Fibroblast of lung (primary cell): ENCODE data around the gene SMIM45.

Experiments
- CTCF ChIP-seq, 2 donors: IDR thresholded peaks in 1 of 2; conservative IDR thresholded peaks in 1 of 2; 1 replicate in 1 of 2; 2 replicates in 1 of 2; pipeline ENCODE4 v1.5.1; 2011 to 2012; ENCODE audit warnings: low read length in 2 of 2, control low read depth in 1 of 2, inconsistent platforms in 1 of 2, low read depth in 1 of 2, mild to moderate bottlenecking in 1 of 2
- EZH2 ChIP-seq: IDR thresholded peaks from 2 replicates; pipeline ENCODE4 v1.5.1; 2012; ENCODE audit warnings: low read length, control low read depth, mild to moderate bottlenecking; ENCODE audit errors: missing control alignments

GRCh38 chr22:41948142-41948541 is 3.8 kb upstream of the SMIM45 start:
- TF ChIP-seq CTCF (conservative IDR thresholded peaks at IDR 0.05 in 1 of 2, IDR thresholded peaks at IDR 0.05 in 1 of 2; ENCODE audit: low read depth in 1 of 2, low read length in 2 of 2) (no peak), EZH2 (no peak)
